Measurements from ENCODE around the gene SH3BGR.

DNA sequence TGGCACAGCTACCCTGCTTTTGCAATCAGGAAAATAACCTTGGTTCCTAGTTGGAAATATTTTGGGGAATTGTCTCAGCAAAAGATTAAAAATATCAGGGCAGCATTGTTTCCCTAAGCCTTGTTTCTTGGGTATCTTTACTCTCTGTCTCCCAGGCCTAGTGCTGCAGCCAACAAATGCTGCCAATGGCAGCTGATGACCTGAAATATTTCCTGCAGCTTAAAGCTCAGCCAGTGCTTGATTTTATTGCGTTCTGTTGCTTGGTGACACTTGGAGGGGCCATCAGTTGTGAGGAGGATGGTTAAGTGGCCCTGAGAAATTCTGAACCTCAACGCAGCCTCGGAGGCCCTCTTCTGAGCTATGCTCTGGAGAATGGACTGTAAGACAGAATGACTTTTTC, 101.6 kb downstream of the SH3BGR start:
- TF ChIP-seq, protein P1, sequence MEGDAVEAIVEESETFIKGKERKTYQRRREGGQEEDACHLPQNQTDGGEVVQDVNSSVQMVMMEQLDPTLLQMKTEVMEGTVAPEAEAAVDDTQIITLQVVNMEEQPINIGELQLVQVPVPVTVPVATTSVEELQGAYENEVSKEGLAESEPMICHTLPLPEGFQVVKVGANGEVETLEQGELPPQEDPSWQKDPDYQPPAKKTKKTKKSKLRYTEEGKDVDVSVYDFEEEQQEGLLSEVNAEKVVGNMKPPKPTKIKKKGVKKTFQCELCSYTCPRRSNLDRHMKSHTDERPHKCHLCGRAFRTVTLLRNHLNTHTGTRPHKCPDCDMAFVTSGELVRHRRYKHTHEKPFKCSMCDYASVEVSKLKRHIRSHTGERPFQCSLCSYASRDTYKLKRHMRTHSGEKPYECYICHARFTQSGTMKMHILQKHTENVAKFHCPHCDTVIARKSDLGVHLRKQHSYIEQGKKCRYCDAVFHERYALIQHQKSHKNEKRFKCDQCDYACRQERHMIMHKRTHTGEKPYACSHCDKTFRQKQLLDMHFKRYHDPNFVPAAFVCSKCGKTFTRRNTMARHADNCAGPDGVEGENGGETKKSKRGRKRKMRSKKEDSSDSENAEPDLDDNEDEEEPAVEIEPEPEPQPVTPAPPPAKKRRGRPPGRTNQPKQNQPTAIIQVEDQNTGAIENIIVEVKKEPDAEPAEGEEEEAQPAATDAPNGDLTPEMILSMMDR (conservative IDR thresholded peaks at IDR 0.05; ENCODE audit: low read depth, low read length), result no peak
- TF ChIP-seq, protein P2, sequence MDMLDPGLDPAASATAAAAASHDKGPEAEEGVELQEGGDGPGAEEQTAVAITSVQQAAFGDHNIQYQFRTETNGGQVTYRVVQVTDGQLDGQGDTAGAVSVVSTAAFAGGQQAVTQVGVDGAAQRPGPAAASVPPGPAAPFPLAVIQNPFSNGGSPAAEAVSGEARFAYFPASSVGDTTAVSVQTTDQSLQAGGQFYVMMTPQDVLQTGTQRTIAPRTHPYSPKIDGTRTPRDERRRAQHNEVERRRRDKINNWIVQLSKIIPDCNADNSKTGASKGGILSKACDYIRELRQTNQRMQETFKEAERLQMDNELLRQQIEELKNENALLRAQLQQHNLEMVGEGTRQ (IDR thresholded peaks at IDR 0.05; ENCODE audit: low read depth, low read length), result no peak
- no peak for TF ChIP-seq FOS (IDR thresholded peaks at IDR 0.05; ENCODE audit: low read depth, low read length)
- no peak for TF ChIP-seq MAFK (IDR thresholded peaks at IDR 0.05; ENCODE audit: low read depth, low read length)
- no peak for TF ChIP-seq RAD21 (IDR thresholded peaks at IDR 0.05; ENCODE audit: low read length)
- no peak for TF ChIP-seq MAZ (IDR thresholded peaks at IDR 0.05; ENCODE audit: borderline replicate concordance, low read depth, low read length)
- no peak for TF ChIP-seq POLR2A (IDR thresholded peaks at IDR 0.05; ENCODE audit: low read depth, low read length)

All from IMR-90 (cell line).